ENCODE results near the gene TRIM40. TPM values are rescaled to one million over a fixed set of nuclear protein-coding genes. Genes with fewer than 3 reads are reported as not detected.

The TRIM40 gene
- total RNA-seq, 1 donor from 2014 or later, result not detected

- Mint-ChIP-seq H3K9me3 (no peaks in the 10 kb centered on the region), H3K27ac (peak overlapping the region; percentile 8), H3K4me1 (ENCODE audit: unreplicated experiment) (peaks cover 18% of the 10 kb centered on the region), H3K36me3 (no peaks in the 10 kb centered on the region), H3K4me3 (peak overlapping the region; percentile 89), H3K27me3 (peaks cover 84% of the 10 kb centered on the region)
- no peak for TF ChIP-seq CTCF (conservative IDR thresholded peaks at IDR 0.05)
- no peak for DNase-seq (ENCODE audit: extremely low spot score, unreplicated experiment)
Observed at GRCh38 chr6:30102414-30102969, 33.4 kb upstream of the TRIM40 start.

- H3K27me3 Mint-ChIP-seq, result peaks cover 84% of the 10 kb centered on the region
- H3K4me3 Mint-ChIP-seq, result peak overlapping the region; percentile 89
- H3K27ac Mint-ChIP-seq, result peak overlapping the region; percentile 8
- no peaks in the 10 kb centered on the region for H3K36me3 Mint-ChIP-seq
- H3K4me1 Mint-ChIP-seq (ENCODE audit: unreplicated experiment), result peaks cover 18% of the 10 kb centered on the region
- H3K9me3 Mint-ChIP-seq, result no peaks in the 10 kb centered on the region
- no peak for DNase-seq (ENCODE audit: extremely low spot score, unreplicated experiment)
- peak; percentile 91 for TF ChIP-seq CTCF (conservative IDR thresholded peaks at IDR 0.05)
Observed at GRCh38 chr6:30102970-30103871, 32.7 kb upstream of the TRIM40 start.

- TF ChIP-seq CTCF (conservative IDR thresholded peaks at IDR 0.05), result no peak
- Mint-ChIP-seq H3K27ac (peak overlapping the region; percentile 8), H3K4me1 (ENCODE audit: unreplicated experiment) (peaks cover 18% of the 10 kb centered on the region), H3K9me3 (no peaks in the 10 kb centered on the region), H3K27me3 (peaks cover 84% of the 10 kb centered on the region), H3K4me3 (peak overlapping the region; percentile 89), H3K36me3 (no peaks in the 10 kb centered on the region)
- no peak for DNase-seq (ENCODE audit: extremely low spot score, unreplicated experiment)
Observed at GRCh38 chr6:30103872-30104179, 32.1 kb upstream of the TRIM40 start.

- Mint-ChIP-seq H3K4me3 (no peak overlapping the region), H3K27ac (no peak overlapping the region), H3K27me3 (peaks cover 80% of the 10 kb centered on the region), H3K36me3 (no peaks in the 10 kb centered on the region), H3K4me1 (ENCODE audit: unreplicated experiment) (peaks cover 18% of the 10 kb centered on the region), H3K9me3 (no peaks in the 10 kb centered on the region)
- no peak for TF ChIP-seq CTCF (conservative IDR thresholded peaks at IDR 0.05)
- no peak for DNase-seq (ENCODE audit: extremely low spot score, unreplicated experiment)
Observed at GRCh38 chr6:30104661-30105060, 31.3 kb upstream of the TRIM40 start.

GRCh38 chr6:30111266-30111856 lies 24.6 kb upstream of the TRIM40 start:
- TF ChIP-seq CTCF (conservative IDR thresholded peaks at IDR 0.05), result no peak
- Mint-ChIP-seq H3K4me3 (no peak overlapping the region), H3K27me3 (peaks cover 81% of the 10 kb centered on the region), H3K9me3 (no peaks in the 10 kb centered on the region), H3K4me1 (ENCODE audit: unreplicated experiment) (no peaks in the 10 kb centered on the region), H3K36me3 (no peaks in the 10 kb centered on the region), H3K27ac (no peak overlapping the region)
- DNase-seq (ENCODE audit: extremely low spot score, unreplicated experiment), result no peak
